ENCODE data around the gene ZNF180. TPM values are rescaled to one million over a fixed set of nuclear protein-coding genes. Genes with fewer than 3 reads are reported as not detected.
"Not testable (repeated sequence)": the region's sequence is repeated elsewhere in the genome, so short reads cannot be mapped to it uniquely, and the experiment has no call there.

Gene ZNF180
- total RNA-seq, 2 donors from 2014 or later: 5.7 to 6.8 TPM

DNA sequence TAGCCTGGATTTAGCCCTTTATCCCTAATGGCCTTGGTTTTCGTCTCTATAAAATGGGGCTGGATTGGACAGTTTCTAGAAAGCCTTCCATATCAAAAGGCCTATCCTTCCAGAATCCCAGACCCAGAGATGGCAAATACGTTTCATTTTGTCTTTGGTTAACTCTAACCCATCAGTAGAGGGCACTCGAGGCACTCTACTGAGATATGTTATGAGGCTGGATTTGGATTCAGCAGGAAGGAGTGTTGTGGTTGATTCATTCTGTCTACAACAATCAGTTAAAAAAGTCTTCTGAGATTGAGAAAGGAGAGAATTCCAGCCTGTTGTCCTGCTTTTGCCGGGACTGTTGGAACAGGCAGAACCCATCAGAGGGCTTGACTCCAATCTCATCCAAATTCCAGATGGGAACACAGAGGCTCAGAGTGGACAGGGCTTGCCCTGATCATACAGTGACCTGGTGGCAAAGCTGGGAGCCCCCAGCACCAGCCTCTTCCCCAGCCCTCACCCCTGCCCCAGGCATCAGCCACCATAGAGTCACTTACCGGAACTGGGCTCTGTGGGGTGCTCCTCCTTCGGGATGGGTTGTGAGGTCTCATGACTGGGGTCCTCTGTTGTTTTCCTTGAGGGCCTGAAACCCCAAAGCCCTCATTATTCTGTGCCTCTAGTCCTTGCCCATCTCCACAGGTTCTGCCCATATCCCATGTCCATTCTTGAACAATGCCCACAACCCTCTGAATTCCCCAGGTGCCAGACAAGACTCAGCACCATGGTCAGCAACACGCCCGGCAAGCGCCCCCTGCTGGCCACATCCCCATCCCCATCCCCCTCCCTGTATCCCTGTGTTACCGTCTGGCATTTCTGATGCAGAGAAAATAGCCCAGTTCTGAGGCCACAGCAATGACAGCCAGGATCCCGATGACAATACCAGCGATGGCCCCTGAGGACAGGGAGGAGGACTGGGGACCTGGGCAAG, 12.3 kb upstream of the ZNF180 start:
- no peak for DNase-seq (ENCODE audit: low spot score)
- intact Hi-C loops (cut with DNase I): no loop called here

DNA sequence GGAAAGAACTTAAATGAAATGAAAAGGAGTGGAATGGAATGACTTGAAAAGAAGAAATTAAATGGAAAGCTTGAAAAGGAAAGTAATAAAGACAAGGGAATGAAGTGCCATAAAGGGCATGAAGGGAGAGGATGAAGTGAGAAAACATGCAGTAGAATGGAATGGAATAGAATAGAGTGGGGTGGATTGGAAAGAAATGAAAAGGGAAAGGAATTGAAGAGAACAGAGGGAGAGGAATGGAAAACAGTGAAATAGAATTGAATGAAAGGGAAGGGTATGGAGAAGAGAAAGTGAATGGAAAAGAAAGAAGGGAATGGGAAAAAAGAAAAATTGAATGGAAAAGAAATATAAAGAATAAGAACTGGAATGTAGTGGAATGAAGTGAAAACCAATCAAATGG, 9.2 kb upstream of the ZNF180 start:
- intact Hi-C loops (cut with DNase I): no loop called here
- no peak for DNase-seq (ENCODE audit: low spot score)

DNA sequence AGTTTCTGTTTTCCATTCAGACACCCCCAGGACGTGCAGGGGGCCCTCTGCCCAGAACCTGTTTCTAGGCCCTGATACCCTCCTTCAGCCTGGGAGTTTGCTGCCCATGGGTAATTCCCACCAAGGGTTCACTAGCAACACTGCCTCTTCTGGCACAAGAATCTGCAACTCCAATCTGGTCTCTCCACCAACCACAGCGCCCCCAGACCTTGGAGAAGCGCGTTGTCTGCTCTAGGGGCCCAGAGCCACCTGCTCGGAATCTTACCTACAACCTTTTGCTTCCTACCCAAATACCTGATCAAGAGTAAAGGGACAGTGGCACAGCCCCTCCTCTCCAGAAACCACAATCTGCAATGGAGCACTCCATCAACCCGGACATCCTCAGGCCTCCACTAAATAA, 763 bp downstream of the ZNF180 start:
- no peak for DNase-seq (ENCODE audit: low spot score)
- intact Hi-C loops (cut with DNase I): no loop called here

DNA sequence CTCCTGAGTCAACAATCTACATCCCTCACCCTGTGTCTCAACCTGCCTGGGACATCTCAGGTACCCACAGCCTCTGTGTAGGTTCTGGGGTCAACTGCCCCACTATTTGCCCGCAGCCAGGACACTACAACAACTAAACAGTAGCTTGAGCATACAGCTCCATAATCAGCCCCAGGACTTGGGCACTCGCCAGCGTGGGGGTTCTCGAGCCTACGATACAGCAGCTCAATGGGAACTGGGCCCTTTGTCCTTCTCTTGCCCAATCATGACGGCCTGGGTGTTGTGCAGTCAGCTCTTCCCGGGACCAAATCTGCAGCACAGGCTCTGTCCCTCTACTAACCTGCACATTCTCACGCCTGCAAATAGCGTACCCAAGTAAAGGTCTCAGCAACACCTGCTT, 1.3 kb downstream of the ZNF180 start:
- intact Hi-C loops (cut with DNase I): no loop called here

DNA sequence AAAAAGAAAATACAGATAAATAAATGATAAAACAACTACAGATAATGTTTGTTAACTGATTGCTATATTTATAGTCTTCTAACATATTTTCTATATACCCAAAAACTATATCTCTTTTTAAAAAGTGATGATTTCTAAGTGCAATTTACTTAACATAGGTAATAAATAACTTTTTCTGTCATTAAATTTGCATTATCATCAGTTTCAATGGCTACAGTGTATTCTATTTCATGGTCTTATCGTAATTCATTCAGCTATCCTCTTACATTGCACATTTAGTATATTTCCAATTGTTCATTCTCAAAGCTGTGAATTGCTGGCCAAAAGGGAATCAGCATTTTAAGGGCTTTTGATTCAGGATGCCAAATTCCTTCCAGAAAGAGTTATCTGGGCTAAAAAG, 3.6 kb downstream of the ZNF180 start:
- no peak for DNase-seq (ENCODE audit: low spot score)
- intact Hi-C loops (cut with DNase I): no loop called here

More for the DNA sequence above, 1.3 kb downstream of the ZNF180 start:
- DNase-seq (ENCODE audit: low spot score): no peak

DNA sequence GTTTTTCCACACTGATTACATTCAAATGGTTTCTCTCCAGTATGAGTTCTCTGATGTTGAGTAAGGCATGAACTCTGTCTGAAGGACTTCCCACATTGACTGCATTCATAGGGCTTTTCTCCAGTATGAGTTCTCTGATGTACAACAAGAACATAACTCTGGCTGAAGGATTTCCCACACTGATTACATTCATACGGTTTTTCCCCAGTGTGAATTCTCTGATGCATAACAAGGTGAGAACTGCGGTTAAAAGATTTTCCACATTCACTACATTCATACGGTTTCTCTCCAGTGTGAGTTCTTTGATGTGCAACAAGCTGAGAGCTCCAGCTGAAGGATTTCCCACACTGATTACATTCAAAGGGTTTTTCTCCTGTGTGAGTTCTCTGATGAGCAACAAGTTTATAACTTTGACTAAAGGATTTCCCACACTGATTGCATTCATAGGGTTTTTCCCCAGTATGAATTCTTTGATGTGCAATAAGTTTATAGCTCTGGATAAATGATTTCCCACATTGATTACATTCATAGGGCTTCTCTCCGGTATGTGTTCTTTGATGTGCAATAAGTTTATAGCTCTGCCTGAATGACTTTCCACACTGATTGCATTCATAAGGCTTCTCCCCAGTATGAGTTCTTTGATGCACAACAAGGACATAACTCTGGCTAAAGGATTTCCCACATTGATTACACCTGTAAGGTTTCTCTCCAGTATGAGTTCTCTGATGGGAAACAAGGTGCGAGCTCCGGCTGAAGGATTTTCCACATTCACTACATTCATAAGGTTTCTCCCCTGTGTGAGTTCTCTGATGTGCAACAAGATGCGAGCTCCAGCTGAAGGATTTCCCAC, 23.5 kb downstream of the ZNF180 start:
- no peak for DNase-seq (ENCODE audit: low spot score)
- intact Hi-C loops (cut with DNase I): no loop called here

DNA sequence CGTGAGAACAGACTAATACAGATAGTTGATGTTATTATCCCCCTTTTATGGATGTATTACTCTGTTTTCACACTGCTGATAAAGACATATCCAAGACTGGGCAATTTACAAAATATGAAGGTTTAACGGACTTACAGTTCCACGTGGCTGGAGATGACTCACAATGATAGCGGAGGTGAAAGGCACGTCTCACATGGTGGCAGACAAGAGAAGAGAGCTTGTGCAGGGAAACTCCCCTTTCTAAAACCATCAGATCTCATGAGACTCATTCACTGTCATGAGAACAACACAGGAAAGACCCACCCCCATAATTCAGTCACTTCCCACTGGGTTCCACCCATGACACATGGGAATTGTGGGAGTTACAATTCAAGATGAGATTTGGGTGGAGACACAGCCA, 31.6 kb downstream of the ZNF180 start:
- intact Hi-C loops (cut with DNase I): not testable (repeated sequence)

DNA sequence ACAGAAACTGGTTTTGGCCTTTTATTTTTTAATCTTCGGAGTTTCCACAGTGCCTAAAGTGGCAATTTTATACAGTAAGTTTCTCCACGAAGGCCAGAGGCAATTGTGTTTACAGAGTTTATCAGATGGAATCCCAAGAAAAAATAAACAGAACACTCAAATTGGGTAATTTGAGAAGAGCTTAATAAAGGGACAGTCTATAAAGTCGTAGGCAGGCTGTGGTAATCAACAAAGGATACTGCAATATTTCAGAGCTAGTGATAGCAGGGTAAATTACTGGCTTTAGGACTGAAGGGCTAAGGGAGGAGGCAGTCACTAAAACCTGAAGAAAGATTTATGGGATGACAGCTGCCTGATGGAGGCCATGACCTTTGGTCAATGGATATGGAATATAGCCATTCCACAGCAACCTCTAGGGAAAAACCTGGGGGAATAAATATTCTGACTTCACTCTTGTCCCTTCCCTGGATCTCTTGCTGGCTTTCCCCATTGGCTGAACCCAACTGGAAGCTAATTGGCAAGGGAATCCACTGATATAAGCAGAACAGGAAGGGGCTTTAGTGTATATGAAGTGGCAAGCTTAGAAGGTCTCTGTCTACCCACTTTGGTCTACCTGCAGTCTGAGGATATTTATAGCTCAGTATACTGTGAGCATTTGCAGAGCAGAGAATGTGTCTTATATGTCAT, 37.6 kb downstream of the ZNF180 start:
- intact Hi-C loops (cut with DNase I): not testable (repeated sequence)

More for the DNA sequence above, 31.6 kb downstream of the ZNF180 start:
- not testable (repeated sequence) for DNase-seq (ENCODE audit: low spot score)

DNA sequence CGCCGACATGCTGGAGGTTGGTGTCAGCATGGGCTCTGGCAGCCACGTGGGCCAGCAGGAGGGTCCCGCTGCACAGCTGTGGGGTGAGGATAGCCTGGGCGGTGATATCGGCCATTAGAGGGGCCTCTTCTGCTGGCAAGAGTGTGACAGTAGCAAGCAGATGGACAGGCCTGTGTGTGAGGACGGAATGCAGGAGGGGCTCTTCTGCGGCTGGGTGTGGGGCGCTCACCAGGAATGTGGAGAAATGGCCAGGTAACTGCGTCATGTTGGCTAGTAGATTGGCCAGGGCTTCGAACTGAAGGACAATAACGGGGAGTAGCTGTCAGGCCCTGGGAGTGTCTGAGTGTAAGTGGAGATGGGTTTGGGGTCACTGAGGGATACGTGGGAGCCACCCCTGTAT, 44.3 kb downstream of the ZNF180 start:
- DNase-seq (ENCODE audit: low spot score); intact Hi-C loops (cut with DNase I): not testable (repeated sequence)

More for the DNA sequence above, 37.6 kb downstream of the ZNF180 start:
- DNase-seq (ENCODE audit: low spot score): not testable (repeated sequence)

DNA sequence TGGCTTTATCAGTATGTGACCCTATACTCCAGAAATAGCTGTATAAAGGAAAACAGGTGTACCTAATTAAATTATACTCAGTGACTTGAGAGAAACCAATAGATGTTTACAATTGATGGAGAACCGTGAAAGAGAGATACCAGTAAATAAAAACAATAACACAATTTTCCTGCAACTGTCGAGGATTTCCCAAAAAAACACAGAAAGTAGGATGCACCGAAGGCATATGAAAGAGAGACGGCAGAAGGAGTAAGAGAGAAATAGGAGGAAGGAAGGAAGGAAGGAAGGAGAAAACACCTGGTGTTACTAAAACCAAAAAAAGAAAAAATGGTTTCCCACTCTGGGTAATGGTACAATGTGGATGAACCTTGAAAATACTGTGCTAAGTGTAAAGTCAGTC, 45.2 kb downstream of the ZNF180 start:
- intact Hi-C loops (cut with DNase I): no loop called here
- no peak for DNase-seq (ENCODE audit: low spot score)

DNA sequence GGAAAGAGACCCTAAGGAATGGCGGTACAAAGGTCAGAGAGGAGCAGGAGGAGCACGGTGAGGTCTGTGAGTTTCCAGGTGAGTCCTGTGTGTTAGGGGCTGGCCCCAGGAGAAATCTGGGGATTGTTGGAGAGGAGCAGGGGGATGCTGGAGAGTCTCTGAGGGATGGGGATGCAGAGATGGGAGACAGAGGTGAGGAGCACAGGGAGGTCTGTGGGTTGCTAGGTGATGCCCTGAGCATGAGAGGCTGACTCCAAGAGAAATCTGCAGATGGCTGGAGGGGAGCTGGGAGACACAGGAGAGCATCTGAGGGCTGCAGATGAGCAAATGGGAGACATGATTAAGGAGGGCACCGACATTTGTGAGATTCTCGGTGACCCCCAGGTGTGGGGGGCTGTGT, 48.0 kb downstream of the ZNF180 start:
- intact Hi-C loops (cut with DNase I): no loop called here
- no peak for DNase-seq (ENCODE audit: low spot score)

DNA sequence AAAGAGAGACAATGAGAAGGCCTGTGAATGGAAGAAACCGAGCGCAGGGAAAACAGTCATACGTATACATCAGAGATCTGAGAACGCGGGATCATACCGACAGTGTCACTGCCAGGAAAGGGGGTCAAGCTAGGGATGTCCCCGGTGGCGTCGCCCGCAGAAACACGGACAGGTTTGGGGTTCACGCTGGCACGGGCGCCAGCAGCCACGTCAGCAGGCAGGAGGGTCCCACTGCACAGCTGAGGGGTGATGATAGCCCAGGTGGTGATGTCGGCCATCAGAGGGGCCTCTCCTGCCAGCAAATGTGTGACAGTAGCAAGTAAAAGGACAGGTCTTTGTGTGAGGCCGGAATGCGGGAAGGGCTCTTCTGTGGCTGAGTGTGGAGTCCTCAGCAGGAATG, 48.6 kb downstream of the ZNF180 start:
- intact Hi-C loops (cut with DNase I): no loop called here
- DNase-seq (ENCODE audit: low spot score): no peak

DNA sequence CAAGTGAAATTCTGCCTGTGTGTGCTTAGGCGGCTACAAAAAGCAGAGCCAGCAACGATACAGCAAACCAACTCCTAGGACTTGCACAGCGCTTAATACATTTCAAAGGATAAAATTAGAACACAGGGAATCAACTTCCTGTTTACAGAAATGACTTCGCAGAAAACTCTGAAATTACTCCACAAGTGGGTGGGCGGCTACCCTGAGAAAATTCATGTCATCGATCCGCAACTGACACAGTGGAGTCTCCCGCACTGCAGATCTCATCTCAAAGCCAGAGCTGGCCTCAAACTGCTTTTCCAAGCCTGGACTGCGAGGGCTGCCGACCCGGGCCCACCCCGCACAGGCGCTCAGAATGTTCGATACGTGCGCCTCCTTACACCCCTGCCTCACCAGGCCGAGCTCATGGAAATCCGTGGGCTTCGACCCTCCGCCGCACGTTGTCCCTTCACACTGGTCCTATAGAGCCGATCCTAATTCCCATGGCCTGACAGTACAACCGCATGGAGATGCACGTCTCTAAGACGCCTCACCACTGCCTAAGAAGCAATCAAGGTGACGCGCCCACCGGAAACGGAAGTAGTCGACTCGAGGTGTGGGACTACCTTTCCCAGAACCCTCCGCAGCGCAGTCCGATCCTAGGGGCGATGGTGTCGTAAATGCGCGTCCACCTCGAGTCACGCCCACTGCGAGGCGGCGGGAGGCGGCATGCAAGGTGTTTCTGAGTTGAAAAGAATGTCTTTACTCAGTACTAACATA, 52.2 kb downstream of the ZNF180 start, which contains the start of gene ZNF229:
ZNF229 (minus strand) TSS at position 557 of the 759 bp plus-strand sequence. CDS start 5,625 bp downstream, outside the sequence.
- peak; percentile 94 for DNase-seq (ENCODE audit: low spot score)
- intact Hi-C loops (cut with DNase I): no loop called here

DNA sequence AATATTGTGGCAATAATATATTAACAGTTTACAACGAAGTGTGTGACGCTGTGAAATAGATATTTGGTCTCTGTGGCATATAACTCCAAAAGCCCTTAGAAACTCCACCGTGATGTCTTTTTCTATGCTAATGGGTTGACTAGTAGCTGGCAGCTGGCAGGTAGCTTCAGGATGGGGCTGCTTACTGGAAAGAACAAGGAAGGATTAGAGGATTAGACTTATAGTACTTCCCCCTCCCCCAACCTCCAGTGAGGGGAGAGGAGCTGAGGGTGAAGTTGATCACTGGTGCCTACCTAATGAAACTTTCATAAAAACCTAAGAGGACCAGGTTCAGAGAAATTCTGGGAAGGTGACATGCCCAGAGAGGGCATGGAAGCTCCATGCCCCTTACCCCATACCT, 61.9 kb downstream of the ZNF180 start:
- intact Hi-C loops (cut with DNase I): no loop called here
- DNase-seq (ENCODE audit: low spot score): no peak

DNA sequence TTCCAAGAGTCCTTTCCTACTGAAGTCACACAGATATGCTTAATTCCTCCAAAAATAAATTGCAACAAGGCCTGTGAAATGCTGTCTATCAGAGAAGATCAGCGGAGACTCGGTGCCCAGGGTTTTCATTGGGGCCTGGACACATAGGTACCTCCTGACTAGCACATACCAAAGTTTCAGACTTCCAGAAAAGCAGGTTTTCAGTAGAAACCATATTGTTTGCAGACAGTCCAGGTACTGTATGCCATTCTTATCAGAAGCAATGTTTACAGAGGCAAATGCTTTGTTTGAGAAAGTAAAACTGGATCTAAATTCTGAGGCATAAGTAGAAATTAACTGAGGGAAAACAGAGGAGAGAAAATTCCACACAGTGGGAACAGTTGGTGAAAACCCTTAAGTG, 64.9 kb downstream of the ZNF180 start:
- no peak for DNase-seq (ENCODE audit: low spot score)
- intact Hi-C loops (cut with DNase I): no loop called here

DNA sequence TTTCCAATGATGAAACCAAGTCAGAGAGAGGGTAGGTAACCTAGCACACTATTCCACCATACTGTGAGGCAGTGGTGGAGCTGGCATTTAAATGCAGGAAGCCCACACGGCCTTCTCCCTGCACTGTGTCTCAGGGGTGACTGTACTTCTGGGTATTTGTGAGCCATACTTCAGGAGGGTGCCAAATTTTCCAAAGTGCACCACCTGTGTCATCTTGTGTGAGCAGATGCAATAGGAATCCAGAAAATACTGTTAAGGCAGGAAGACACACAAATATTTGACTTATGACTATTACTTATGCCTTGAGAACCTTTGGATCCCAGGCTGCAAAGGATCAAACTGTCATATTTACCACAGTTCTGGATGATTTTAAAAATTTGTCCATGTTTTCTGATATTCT, 69.4 kb downstream of the ZNF180 start:
- intact Hi-C loops (cut with DNase I): no loop called here

More for the DNA sequence above, 69.4 kb downstream of the ZNF180 start:
- no peak for DNase-seq (ENCODE audit: low spot score)
